H1 (cell line): ENCODE measurements around the gene SLIT2. TPM values are rescaled to one million over a fixed set of nuclear protein-coding genes. Genes with fewer than 3 reads are reported as not detected.

Experiments used
- HDAC2 ChIP-seq, 2 experiments: fragments of 300-600 bp in 1 of 2; sonication (generic) in 1 of 2; IDR thresholded peaks; 2 replicates each; pipeline ENCODE4 v1.6.1; 2011 to 2012; ENCODE audit warnings: low read depth in 2 of 2, low read length in 2 of 2, mild to moderate bottlenecking in 2 of 2, moderate library complexity in 2 of 2, borderline replicate concordance in 1 of 2, inconsistent platforms in 1 of 2
- HDAC6 ChIP-seq: IDR thresholded peaks from one replicate; pipeline ENCODE4 v1.7.1; 2012; ENCODE audit warnings: low read depth, mild to moderate bottlenecking, inconsistent platforms, low read length, moderate library complexity
- JUND ChIP-seq: IDR thresholded peaks from 2 replicates; pipeline ENCODE4 v1.6.1; 2011; ENCODE audit warnings: mild to moderate bottlenecking, improper control_type of control experiment, low read length
- KDM4A ChIP-seq: IDR thresholded peaks from one replicate; pipeline ENCODE4 v1.7.1; 2012; ENCODE audit warnings: low read depth, mild to moderate bottlenecking, moderate library complexity, low read length, inconsistent platforms; ENCODE audit not compliant: severe bottlenecking
- NANOG ChIP-seq: IDR thresholded peaks from 2 replicates; pipeline ENCODE4 v1.6.1; 2011; ENCODE audit warnings: low read length, low read depth, mild to moderate bottlenecking, inconsistent platforms; ENCODE audit not compliant: insufficient read depth, poor library complexity, severe bottlenecking
- POLR2AphosphoS5 ChIP-seq: IDR thresholded peaks from 2 replicates; pipeline ENCODE4 v1.6.1; 2011; ENCODE audit warnings: low read depth, low read length
- RFX5 ChIP-seq: IDR thresholded peaks from 2 replicates; pipeline ENCODE4 v1.6.1; 2011; ENCODE audit warnings: low read depth, low read length, improper control_type of control experiment, borderline replicate concordance
- RNF2 ChIP-seq: fragments of 200-900, 300-1000 bp; sonication (generic); IDR thresholded peaks from 2 replicates; pipeline ENCODE4 v1.7.1; 2016; ENCODE audit warnings: borderline replicate concordance, low read depth, mild to moderate bottlenecking, antibody characterized with exemption, low read length; ENCODE audit not compliant: poor library complexity, severe bottlenecking; ENCODE audit errors: missing control alignments
- RXRA ChIP-seq: IDR thresholded peaks from 2 replicates; pipeline ENCODE4 v1.6.1; 2011; ENCODE audit warnings: low read depth, mild to moderate bottlenecking, low read length, moderate library complexity; ENCODE audit not compliant: insufficient read depth
- SIRT6 ChIP-seq: IDR thresholded peaks from one replicate; pipeline ENCODE4 v1.7.1; 2012; ENCODE audit warnings: low read length, inconsistent platforms
- SIX5 ChIP-seq: IDR thresholded peaks from 2 replicates; pipeline ENCODE4 v1.6.1; 2011; ENCODE audit warnings: mild to moderate bottlenecking, low read depth, low read length
- SP4 ChIP-seq: IDR thresholded peaks from 2 replicates; pipeline ENCODE4 v1.6.1; 2012; ENCODE audit warnings: low read length, inconsistent platforms
- TAF1 ChIP-seq: IDR thresholded peaks from 2 replicates; pipeline ENCODE4 v1.6.1; 2011; ENCODE audit warnings: mild to moderate bottlenecking, low read depth, low read length
- TCF12 ChIP-seq: IDR thresholded peaks from 2 replicates; pipeline ENCODE4 v1.6.1; 2011; ENCODE audit warnings: low read depth, mild to moderate bottlenecking, low read length
- YY1 ChIP-seq: IDR thresholded peaks from 2 replicates; pipeline ENCODE4 v1.6.1; 2011; ENCODE audit warnings: low read depth, mild to moderate bottlenecking, low read length
- polyA plus RNA-seq, 7 experiments: library from polyadenylated mRNA; depleted of rRNA in 3 of 7; stranded (reverse) in 5 of 7; unstranded in 2 of 7; fragments of >200 nt in 5 of 7; fragments of 200-250 nt in 2 of 7; gene quantifications; 1 replicate in 5 of 7; 2 replicates in 1 of 7; 4 replicates in 1 of 7; pipeline versions ENCODE4 v1.2.1 to v1.2.3, GENCODE V29; 2011 to 2013; ENCODE audit warnings: missing spikeins in 2 of 7, mixed read lengths in 2 of 7
- total RNA-seq: library from RNA; stranded (reverse); fragmentation: NEBNext Ultra II Directional; extraction: Animal tissue kit (Norgen Biotek cat#: 25700); gene quantifications from 2 replicates; pipeline ENCODE4 v1.2.1, GENCODE V29; 2021
- TF ChIP-seq, protein P1 (sequence below): IDR thresholded peaks from 2 replicates; pipeline ENCODE4 v1.6.1; 2012; ENCODE audit warnings: inconsistent platforms

SLIT2 gene
- total and polyA plus RNA-seq, 2 of the 8 experiments (the other 6 are each of a cell fraction or from before 2014, with no cell fraction given) = 2.0 to 13.7 TPM

DNA sequence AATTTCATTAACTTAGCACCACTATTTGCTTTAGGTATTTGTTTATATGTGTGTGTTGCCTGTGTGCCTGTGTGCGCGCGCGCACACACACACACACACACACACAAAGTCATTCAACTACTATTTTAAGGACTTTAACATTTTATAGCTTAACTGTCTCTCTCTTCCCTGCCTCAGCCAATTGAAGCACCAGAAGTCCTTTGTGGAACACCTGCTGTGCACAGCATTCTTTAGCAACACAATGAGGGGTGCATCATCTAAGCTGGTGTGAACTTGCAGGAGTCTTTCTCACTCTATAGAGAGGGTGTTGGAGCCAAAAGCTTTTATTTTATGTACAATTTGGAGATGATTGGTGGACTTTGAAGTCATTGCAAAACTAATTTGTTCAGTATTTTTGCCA lies 31.3 kb downstream of the SLIT2 start (continued):
- no peak for TF ChIP-seq SIRT6
- TF ChIP-seq KDM4A = no peak
- TF ChIP-seq RNF2 = no peak
- TF ChIP-seq, protein P1, sequence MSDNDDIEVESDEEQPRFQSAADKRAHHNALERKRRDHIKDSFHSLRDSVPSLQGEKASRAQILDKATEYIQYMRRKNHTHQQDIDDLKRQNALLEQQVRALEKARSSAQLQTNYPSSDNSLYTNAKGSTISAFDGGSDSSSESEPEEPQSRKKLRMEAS = no peak
- no peak for TF ChIP-seq RFX5
- TF ChIP-seq POLR2AphosphoS5 = no peak
- no peak for TF ChIP-seq JUND
- no peak for TF ChIP-seq SP4
- TF ChIP-seq RXRA = no peak
- TF ChIP-seq HDAC6 = no peak
- TF ChIP-seq TAF1 = no peak
- peak; percentile 24 for TF ChIP-seq NANOG
- TF ChIP-seq SIX5 = no peak
- no peak for TF ChIP-seq YY1
- TF ChIP-seq TCF12 = no peak
- peak in 1 of 2 experiments; percentile 75; a peak in 1 of 4 replicates for TF ChIP-seq HDAC2 (IDR thresholded peaks at IDR 0.05; ENCODE audit: borderline replicate concordance in 1 of 2, low read depth in 2 of 2, low read length in 2 of 2)
